Dermis microvascular lymphatic vessel endothelial cell (primary cell): ENCODE data around the gene CTSK. TPM values are rescaled to one million over a fixed set of nuclear protein-coding genes. Genes with fewer than 3 reads are reported as not detected.
A peak's percentile ranks its signal among the peaks of the same experiment; 100 is the strongest.
"Not testable (repeated sequence)": the region's sequence is repeated elsewhere in the genome, so short reads cannot be mapped to it uniquely, and the experiment has no call there.

Source experiments
- DNase-seq, 2 donors: peaks; one replicate each; pipeline versions ENCODE4 v3.0.0 to v3.0.0-alpha.2; 2010; ENCODE audit warnings: low read depth in 2 of 2
- total RNA-seq: library from RNA; depleted of rRNA; stranded (reverse); fragments of >200 nt; gene quantifications from 2 replicates; pipeline ENCODE4 v1.2.1, GENCODE V29; 2014

CTSK gene
- total RNA-seq, result 0.51 and 0.63 TPM in 2 replicates

GRCh38 chr1:150808121-150808520 is at the start of gene CTSK:
Gene CTSK, minus strand, starts transcription at chr1:150808260. Its CDS starts 1,455 bp downstream, at chr1:150806805.
- no peak for DNase-seq

GRCh38 chr1:150852734-150853133 is 44.7 kb upstream of the CTSK start:
- not testable (repeated sequence) for DNase-seq

- DNase-seq, result not testable (repeated sequence)
These were observed 42.8 kb upstream of the CTSK start for GRCh38 chr1:150850801-150851362.

GRCh38 chr1:150846473-150847146 is 38.5 kb upstream of the CTSK start:
- no peak for DNase-seq

GRCh38 chr1:150843474-150843873 is 35.4 kb upstream of the CTSK start:
- no peak for DNase-seq

GRCh38 chr1:150842964-150843363 is 34.9 kb upstream of the CTSK start:
- DNase-seq, result no peak

GRCh38 chr1:150842343-150842742 is 34.3 kb upstream of the CTSK start:
- no peak for DNase-seq

- no peak for DNase-seq
These were observed 33.6 kb upstream of the CTSK start for GRCh38 chr1:150841626-150842025.

- not testable (repeated sequence) for DNase-seq
These were observed 32.8 kb upstream of the CTSK start for GRCh38 chr1:150840850-150841249.

GRCh38 chr1:150836129-150836773 is 28.2 kb upstream of the CTSK start:
- peak in 1 of 2 donors; percentile 90 for DNase-seq

- DNase-seq, result not testable (repeated sequence)
These were observed 25.9 kb upstream of the CTSK start for GRCh38 chr1:150833961-150834360.

GRCh38 chr1:150832597-150832996 is 24.5 kb upstream of the CTSK start:
- no peak for DNase-seq

GRCh38 chr1:150829751-150830150 is 21.7 kb upstream of the CTSK start:
- DNase-seq, result no peak

GRCh38 chr1:150826299-150826698 is 18.2 kb upstream of the CTSK start:
- no peak for DNase-seq

- no peak for DNase-seq
These were observed 12.9 kb upstream of the CTSK start for GRCh38 chr1:150820730-150821512.

- DNase-seq, result no peak
These were observed 7.8 kb upstream of the CTSK start for GRCh38 chr1:150815871-150816270.

- DNase-seq, result peak; percentile 64 to 81
These were observed 5.1 kb upstream of the CTSK start for GRCh38 chr1:150813028-150813707.

GRCh38 chr1:150810958-150811659 is 3.0 kb upstream of the CTSK start:
- DNase-seq, result no peak

GRCh38 chr1:150809651-150810050 is 1.6 kb upstream of the CTSK start:
- no peak for DNase-seq

GRCh38 chr1:150808846-150809245 is 786 bp upstream of the CTSK start:
- DNase-seq, result no peak
